Naive thymus-derived CD4-positive, alpha-beta T cell (primary cell): Measurements from ENCODE around the gene OR10H1. TPM values are rescaled to one million over a fixed set of nuclear protein-coding genes. Genes with fewer than 3 reads are reported as not detected.

ENCODE experiments used
- ATAC-seq: fragments of 150-1000 bp; cut with Tn5 transposase; 2 replicates; pipeline ENCODE4 v1.10.0; 2021; ENCODE audit warnings: mild to moderate bottlenecking, moderate library complexity
- CTCF ChIA-PET: fragments of 350-600 bp; sonication (Branson Sonifier 250); formaldehyde crosslinking; loops from one replicate; lab custom pipeline; 2021; ENCODE audit warnings: antibody characterized with exemption; lab: Charles Lee
- POLR2A ChIA-PET: fragments of 350-600 bp; sonication (Branson Sonifier 250); formaldehyde crosslinking; loops from one replicate; lab custom pipeline; 2021; ENCODE audit warnings: antibody characterized with exemption, inconsistent platforms; lab: Charles Lee
- DNase-seq, 9 donors: peaks; one replicate each; pipeline versions ENCODE4 v3.0.0 to v3.0.0-alpha.2; 2020 to 2022; ENCODE audit warnings: mixed read lengths in 1 of 9
- H3K27ac ChIP-seq: one replicate; pipeline ENCODE4 v1.7.0; 2013; ENCODE audit warnings: mild to moderate bottlenecking, low read depth, low read length, moderate library complexity
- H3K27me3 ChIP-seq, 2 donors: one replicate each; pipeline ENCODE4 v1.7.0; 2013; ENCODE audit warnings: low read length in 2 of 2, mild to moderate bottlenecking in 2 of 2, moderate library complexity in 2 of 2; ENCODE audit not compliant: control insufficient read depth in 2 of 2, insufficient read depth in 2 of 2
- H3K36me3 ChIP-seq, 3 experiments: 1 replicate in 2 of 3; 2 replicates in 1 of 3; pipeline ENCODE4 v1.7.0; 2013; ENCODE audit warnings: low read length in 3 of 3, mild to moderate bottlenecking in 3 of 3, moderate library complexity in 1 of 3; ENCODE audit not compliant: insufficient read depth in 3 of 3, control insufficient read depth in 2 of 3
- H3K4me1 ChIP-seq, 2 donors: one replicate each; pipeline ENCODE4 v1.7.0; 2013; ENCODE audit warnings: low read length in 2 of 2, mild to moderate bottlenecking in 2 of 2, moderate library complexity in 1 of 2; ENCODE audit not compliant: control insufficient read depth in 2 of 2, insufficient read depth in 2 of 2
- H3K4me3 ChIP-seq: 2 replicates; pipeline ENCODE4 v1.7.0; 2013; ENCODE audit warnings: mild to moderate bottlenecking, low read length
- H3K9me3 ChIP-seq, 3 experiments: 1 replicate in 2 of 3; 2 replicates in 1 of 3; pipeline ENCODE4 v1.7.0; 2013; ENCODE audit warnings: low read length in 3 of 3; ENCODE audit not compliant: control insufficient read depth in 2 of 3
- H3K27ac Mint-ChIP-seq, 9 donors: one replicate each; pipeline ENCODE4 v1.8.0; 2020 to 2022; ENCODE audit warnings: mixed read lengths in 9 of 9, mild to moderate bottlenecking in 8 of 9, moderate library complexity in 5 of 9, inconsistent platforms in 2 of 9
- H3K27me3 Mint-ChIP-seq, 5 donors: one replicate each; pipeline ENCODE4 v1.8.0; 2021 to 2022; ENCODE audit warnings: mixed read lengths in 5 of 5, mild to moderate bottlenecking in 1 of 5
- H3K36me3 Mint-ChIP-seq, 5 donors: one replicate each; pipeline ENCODE4 v1.8.0; 2020 to 2022; ENCODE audit warnings: mixed read lengths in 5 of 5, mild to moderate bottlenecking in 3 of 5, inconsistent platforms in 1 of 5
- H3K4me1 Mint-ChIP-seq, 7 donors: one replicate each; pipeline ENCODE4 v1.8.0; 2020 to 2022; ENCODE audit warnings: mixed read lengths in 7 of 7, mild to moderate bottlenecking in 3 of 7, inconsistent platforms in 1 of 7
- H3K4me3 Mint-ChIP-seq, 10 donors: one replicate each; pipeline ENCODE4 v1.8.0; 2020 to 2022; ENCODE audit warnings: mild to moderate bottlenecking in 10 of 10, mixed read lengths in 10 of 10, moderate library complexity in 6 of 10, inconsistent platforms in 2 of 10
- H3K9me3 Mint-ChIP-seq, 11 donors: one replicate each; pipeline ENCODE4 v1.8.0; 2020 to 2022; ENCODE audit warnings: mixed read lengths in 11 of 11, mild to moderate bottlenecking in 4 of 11, inconsistent platforms in 1 of 11, moderate library complexity in 1 of 11
- intact Hi-C, 2 donors: fragments of 100-400 bp; cut with micrococcal nuclease; formaldehyde crosslinking; loops; one replicate each; pipeline ENCODE4 v1.15.1; 2023
- polyA plus RNA-seq, 2 donors: library from polyadenylated mRNA; unstranded; fragments of 300-500 nt; fragmentation: Illumina TruSeq; gene quantifications; one replicate each; pipeline ENCODE4 v1.2.3, GENCODE V29; 2021
- total RNA-seq, 6 experiments: library from RNA in 5 of 6; stranded (reverse) in 5 of 6; gene quantifications; 1 replicate in 5 of 6; 2 replicates in 1 of 6; pipeline ENCODE4 v1.2.3 and lab custom pipeline; 2021 to 2026

Gene OR10H1
- total and polyA plus RNA-seq, 7 experiments from 2014 or later: 0.22 TPM; not detected in 6

DNA sequence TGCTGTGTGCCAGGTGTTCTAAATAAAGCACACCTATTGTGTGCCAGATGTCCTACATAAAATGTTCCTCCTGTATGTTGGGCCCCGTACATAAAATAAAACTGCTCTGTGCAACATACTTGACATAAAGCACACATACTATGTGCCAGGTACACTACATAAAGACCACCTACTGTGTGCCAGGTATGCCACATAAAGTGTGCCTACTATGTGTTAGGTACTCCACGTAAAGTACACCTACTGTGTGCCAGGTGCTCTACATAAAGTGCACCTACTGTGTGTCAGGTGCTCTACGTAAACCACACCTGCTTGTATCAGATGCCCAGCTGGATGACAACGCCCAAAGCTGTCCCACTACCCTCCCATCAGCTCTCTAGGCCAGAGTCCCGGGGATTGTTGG is 33.8 kb downstream of the OR10H1 start:
- H3K4me1 ChIP-seq: no peaks in the 10 kb centered on the region
- Mint-ChIP-seq H3K36me3 (no peaks in the 10 kb centered on the region), H3K27ac (peak overlapping the region in 1 of 9 donors; percentile 19), H3K4me3 (no peak overlapping the region), H3K27me3 (peaks cover under 1 to 3% (median 2%) of the 10 kb centered on the region in 5 donors), H3K4me1 (peaks cover 0 to 12% (median 3%) of the 10 kb centered on the region in 7 donors), H3K9me3 (peaks cover 0 to 2% (median 0%) of the 10 kb centered on the region in 11 donors)
- H3K27me3 ChIP-seq: no peaks in the 10 kb centered on the region
- ChIA-PET POLR2A (no interaction called here), CTCF (interaction anchor here (0.5 kb wide), 1 partner anchor 156 kb away, joined by 3 read pairs; no protein-coding TSS in a partner anchor)
- no peaks in the 10 kb centered on the region for H3K9me3 ChIP-seq
- H3K36me3 ChIP-seq: no peaks in the 10 kb centered on the region
- intact Hi-C loops: no loop called here
- DNase-seq: no peak
- no peak overlapping the region for H3K4me3 ChIP-seq
- ATAC-seq: no peak
- H3K27ac ChIP-seq: no peak overlapping the region

DNA sequence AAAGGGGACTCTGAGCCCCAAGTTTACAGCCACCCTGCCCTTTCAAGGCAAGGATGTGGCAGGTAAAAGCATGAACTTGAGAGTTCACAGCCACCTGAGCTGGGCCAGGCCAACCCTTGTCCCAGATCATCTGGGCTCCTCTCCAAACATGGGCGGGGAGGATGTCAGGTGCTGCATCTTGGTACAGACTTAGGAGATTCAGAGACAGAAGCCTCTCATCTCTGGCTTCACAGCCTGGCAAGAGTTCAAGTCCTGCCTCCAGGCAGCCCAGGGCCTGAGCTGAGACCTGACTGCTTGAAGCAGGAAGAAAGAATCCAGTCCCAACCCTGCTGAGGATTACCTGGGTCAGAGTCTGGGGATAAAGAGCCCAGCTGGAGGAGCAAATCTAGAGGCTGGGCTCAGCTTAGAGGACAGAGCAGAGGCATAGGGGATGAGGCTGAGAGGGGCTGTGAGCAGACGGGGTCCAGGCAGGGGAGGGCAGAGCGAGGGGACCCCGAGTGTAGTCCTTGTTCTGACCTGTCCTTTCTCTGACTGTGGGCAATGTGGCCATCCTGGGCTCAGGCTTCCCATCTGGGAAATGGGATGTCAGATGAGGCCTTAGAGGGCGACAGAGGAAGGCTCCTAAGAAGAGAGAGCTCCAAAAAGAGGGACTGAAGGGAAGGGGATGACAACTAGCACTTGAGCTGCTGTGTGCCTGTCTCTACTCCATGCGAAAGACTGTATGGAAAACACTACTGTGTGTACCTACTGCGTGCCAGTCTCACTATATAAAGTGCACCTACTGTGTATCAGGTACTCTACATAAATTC is 34.6 kb downstream of the OR10H1 start:
- POLR2A ChIA-PET: interaction anchor here (1.4 kb wide), 1 partner anchor 56 kb away, joined by 4 read pairs; no protein-coding TSS in a partner anchor
- Histone ChIP-seq H3K36me3 (no peaks in the 10 kb centered on the region), H3K4me3 (no peak overlapping the region), H3K9me3 (no peaks in the 10 kb centered on the region), H3K27ac (no peak overlapping the region), H3K27me3 (no peaks in the 10 kb centered on the region), H3K4me1 (no peaks in the 10 kb centered on the region)
- Mint-ChIP-seq H3K9me3 (peaks cover 0 to 2% (median 0%) of the 10 kb centered on the region in 11 donors), H3K27ac (peak overlapping the region in 3 of 9 donors; percentile 62 to 82 (median 67)), H3K36me3 (no peaks in the 10 kb centered on the region), H3K4me1 (peaks cover 0 to 12% (median 3%) of the 10 kb centered on the region in 7 donors), H3K4me3 (no peak overlapping the region), H3K27me3 (peaks cover 0 to 12% (median 5%) of the 10 kb centered on the region in 5 donors)
- intact Hi-C loops: no loop called here
- ATAC-seq (no peak), DNase-seq (peak in 3 of 9 donors; percentile 1 to 8 (median 1))
- CTCF ChIA-PET: no interaction called here

DNA sequence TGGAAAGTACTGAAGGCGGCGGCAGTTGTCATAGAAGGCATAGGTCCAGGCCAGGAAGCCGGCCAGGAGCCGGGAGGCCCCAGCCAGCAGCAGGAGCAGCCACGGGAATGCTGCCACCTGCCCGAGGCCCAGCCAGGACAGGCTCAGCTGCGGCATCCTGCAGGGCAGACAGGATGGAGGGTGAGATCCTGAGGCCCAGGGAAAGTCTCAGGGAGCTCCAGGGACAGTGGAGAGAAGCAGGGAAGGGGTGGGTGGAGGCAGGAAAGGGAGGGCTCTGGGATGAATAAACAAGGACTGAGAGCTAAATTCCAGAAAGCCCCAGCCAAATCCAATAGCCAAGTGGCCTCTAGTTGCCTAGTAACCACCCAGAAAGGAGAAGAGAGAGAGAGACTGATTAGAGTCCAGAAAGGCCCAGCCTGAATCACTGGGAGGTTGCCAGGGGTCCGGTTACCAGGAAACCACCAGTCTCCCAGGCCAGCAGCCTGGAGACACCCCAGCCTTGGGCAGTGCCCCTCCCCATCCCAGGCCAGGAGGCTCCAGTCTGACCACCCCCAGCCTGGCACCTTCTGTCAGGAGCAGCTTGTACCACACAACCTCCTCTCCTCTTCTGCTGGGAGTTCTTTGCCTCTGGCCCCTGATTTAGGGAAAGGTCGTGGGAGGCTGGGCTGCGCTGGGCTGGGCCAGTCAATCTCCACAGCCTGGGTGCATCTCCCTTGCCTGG is 35.5 kb downstream of the OR10H1 start:
- Histone ChIP-seq H3K27me3 (no peaks in the 10 kb centered on the region), H3K9me3 (no peaks in the 10 kb centered on the region), H3K36me3 (no peaks in the 10 kb centered on the region), H3K4me3 (no peak overlapping the region), H3K4me1 (no peaks in the 10 kb centered on the region), H3K27ac (no peak overlapping the region)
- H3K4me3 Mint-ChIP-seq: no peak overlapping the region
- ATAC-seq: no peak
- CTCF ChIA-PET: no interaction called here
- POLR2A ChIA-PET: interaction anchor here (1.4 kb wide), 1 partner anchor 57 kb away, joined by 4 read pairs; no protein-coding TSS in a partner anchor
- H3K36me3 Mint-ChIP-seq: no peaks in the 10 kb centered on the region
- peaks cover 0 to 12% (median 3%) of the 10 kb centered on the region in 7 donors for H3K4me1 Mint-ChIP-seq
- no peak overlapping the region for H3K27ac Mint-ChIP-seq
- H3K9me3 Mint-ChIP-seq: peaks cover 0 to under 1% (median 0%) of the 10 kb centered on the region in 11 donors
- peaks cover 2 to 19% (median 13%) of the 10 kb centered on the region in 5 donors for H3K27me3 Mint-ChIP-seq
- no peak for DNase-seq
- intact Hi-C loops: no loop called here

DNA sequence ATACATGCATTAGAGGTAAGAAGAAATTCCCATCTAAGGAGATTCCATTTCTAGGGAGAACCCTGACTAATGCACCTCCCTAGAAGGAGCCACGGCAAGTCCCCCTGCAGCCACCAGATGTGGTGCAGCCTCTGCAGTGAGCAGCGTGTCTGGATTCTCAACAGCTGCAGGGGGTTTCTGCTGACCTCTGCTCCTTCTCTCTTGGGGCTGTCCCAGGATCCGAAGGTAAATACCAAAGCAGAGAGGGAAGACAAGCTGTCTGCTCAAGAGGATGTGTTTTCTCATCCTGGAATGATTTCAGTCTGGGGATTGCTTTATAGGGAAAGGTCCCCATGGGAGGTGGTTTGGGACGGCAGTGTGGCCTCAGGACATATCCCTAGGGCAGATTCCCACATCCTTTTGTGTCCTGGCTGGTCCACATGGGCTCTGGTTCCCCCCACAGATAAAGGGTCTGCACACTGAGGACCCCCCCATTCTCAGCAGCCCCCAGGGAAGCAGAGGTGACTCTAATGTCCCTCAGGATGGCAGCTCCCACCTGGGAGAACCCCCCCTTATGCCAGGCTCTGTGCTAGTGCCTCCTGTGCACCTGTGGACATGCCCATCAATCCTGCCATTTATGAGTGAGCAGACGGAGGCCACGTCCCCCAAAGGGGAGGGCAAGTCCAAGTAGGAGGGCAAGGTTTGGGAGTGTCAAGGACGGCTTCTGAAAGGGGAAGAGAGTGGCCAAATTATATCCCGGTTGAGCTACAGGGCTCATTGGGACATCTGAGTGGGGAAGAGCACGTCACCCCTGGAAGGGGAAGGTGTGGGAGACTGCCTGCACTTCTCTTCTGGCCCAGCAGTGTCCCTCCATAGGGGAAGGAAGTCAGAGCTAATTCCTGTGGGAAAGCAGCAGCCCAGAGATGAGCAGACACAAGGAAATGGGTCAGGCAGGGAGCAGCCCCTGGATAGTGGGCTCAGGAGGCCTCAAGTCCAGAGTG is 38.2 kb downstream of the OR10H1 start:
- H3K27me3 Mint-ChIP-seq: peaks cover 2 to 44% (median 21%) of the 10 kb centered on the region in 5 donors
- H3K4me1 Mint-ChIP-seq: peaks cover 0 to 10% (median 3%) of the 10 kb centered on the region in 7 donors
- Histone ChIP-seq H3K9me3 (no peaks in the 10 kb centered on the region), H3K36me3 (no peaks in the 10 kb centered on the region), H3K4me1 (no peaks in the 10 kb centered on the region), H3K27ac (no peak overlapping the region), H3K4me3 (no peak overlapping the region), H3K27me3 (no peaks in the 10 kb centered on the region)
- no peaks in the 10 kb centered on the region for H3K36me3 Mint-ChIP-seq
- ChIA-PET POLR2A (no interaction called here), CTCF (no interaction called here)
- H3K4me3 Mint-ChIP-seq: no peak overlapping the region
- H3K9me3 Mint-ChIP-seq: peaks cover 0 to 4% (median 0%) of the 10 kb centered on the region in 11 donors
- intact Hi-C loops: no loop called here
- DNase-seq (no peak), ATAC-seq (no peak)
- peak overlapping the region in 1 of 9 donors; percentile 47 for H3K27ac Mint-ChIP-seq

DNA sequence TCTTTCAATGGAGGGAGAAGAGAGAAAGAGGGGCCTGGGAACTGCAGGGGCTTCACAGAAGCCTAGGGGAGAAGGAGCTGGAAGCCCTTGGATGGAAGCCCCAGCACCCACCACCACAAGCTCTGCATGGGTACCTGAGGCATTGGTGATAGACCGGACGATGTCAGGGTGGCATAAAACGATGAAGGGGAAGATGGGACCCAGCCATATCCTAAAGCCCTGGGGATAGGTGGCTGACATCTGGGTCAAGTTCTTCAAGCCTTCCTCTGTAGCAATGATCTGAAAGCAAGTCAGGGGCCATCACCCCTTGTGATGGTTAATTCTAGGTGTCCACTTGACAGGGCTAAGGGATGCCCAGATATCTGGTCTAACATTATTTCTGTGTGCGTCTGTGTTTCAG is 39.2 kb downstream of the OR10H1 start:
- Histone ChIP-seq H3K9me3 (no peaks in the 10 kb centered on the region), H3K27ac (no peak overlapping the region), H3K4me1 (no peaks in the 10 kb centered on the region), H3K4me3 (no peak overlapping the region), H3K27me3 (no peaks in the 10 kb centered on the region), H3K36me3 (no peaks in the 10 kb centered on the region)
- DNase-seq: no peak
- ATAC-seq: no peak
- Mint-ChIP-seq H3K4me3 (no peak overlapping the region), H3K27me3 (peaks cover 2 to 48% (median 30%) of the 10 kb centered on the region in 5 donors), H3K36me3 (no peaks in the 10 kb centered on the region), H3K27ac (no peak overlapping the region), H3K9me3 (peaks cover 0 to 7% (median 0%) of the 10 kb centered on the region in 11 donors), H3K4me1 (peaks cover 0 to 10% (median 3%) of the 10 kb centered on the region in 7 donors)
- intact Hi-C loops: no loop called here
- CTCF ChIA-PET: interaction anchor here (1.2 kb wide), 1 partner anchor 33 kb away, joined by 4 read pairs; no protein-coding TSS in a partner anchor
- POLR2A ChIA-PET: no interaction called here

DNA sequence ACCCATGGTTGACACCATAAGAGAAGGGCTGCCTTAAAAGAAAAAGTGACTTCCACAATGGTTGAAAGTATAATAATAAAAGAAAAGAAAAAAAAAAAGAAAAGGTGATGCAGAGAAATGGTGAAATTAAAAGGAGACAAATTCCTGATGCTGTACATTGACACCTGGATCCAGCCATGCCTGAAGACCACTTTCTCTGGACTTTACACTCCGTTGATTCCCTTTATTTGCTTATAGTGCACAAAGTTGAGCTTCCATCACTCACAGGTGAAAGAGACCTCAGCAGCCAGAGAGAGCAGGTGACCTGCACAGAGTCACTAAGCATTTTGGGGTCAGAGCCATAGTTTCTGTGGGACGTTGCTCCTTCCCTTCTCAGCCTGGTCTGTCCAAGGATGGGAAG is 40.2 kb downstream of the OR10H1 start:
- ChIA-PET POLR2A (interaction anchor here (0.5 kb wide), 1 partner anchor 13 kb away, joined by 3 read pairs; no protein-coding TSS in a partner anchor), CTCF (interaction anchor here (1.2 kb wide), 1 partner anchor 34 kb away, joined by 4 read pairs; no protein-coding TSS in a partner anchor)
- DNase-seq (no peak), ATAC-seq (no peak)
- Mint-ChIP-seq H3K9me3 (peaks cover 0 to 8% (median 0%) of the 10 kb centered on the region in 11 donors), H3K27ac (no peak overlapping the region), H3K4me3 (no peak overlapping the region), H3K36me3 (no peaks in the 10 kb centered on the region), H3K4me1 (peaks cover 0 to 4% (median under 1%) of the 10 kb centered on the region in 7 donors), H3K27me3 (peaks cover 2 to 50% (median 37%) of the 10 kb centered on the region in 5 donors)
- Histone ChIP-seq H3K4me3 (no peak overlapping the region), H3K27ac (no peak overlapping the region), H3K27me3 (no peaks in the 10 kb centered on the region), H3K4me1 (no peaks in the 10 kb centered on the region), H3K9me3 (no peaks in the 10 kb centered on the region), H3K36me3 (no peaks in the 10 kb centered on the region)
- intact Hi-C loops: no loop called here
